HepG2 (cell line): Measurements from ENCODE around the gene MDFIC. TPM values are rescaled to one million over a fixed set of nuclear protein-coding genes. Genes with fewer than 3 reads are reported as not detected.

ENCODE experiments used
- ATAC-seq: fragments of 200-7000 bp; cut with Tn5 transposase; 3 replicates; pipeline ENCODE4 v1.9.1; 2020; ENCODE audit warnings: mild to moderate bottlenecking, moderate library complexity
- BruUV-seq: library from RNA; stranded (reverse); fragments of 400-500 nt; replicated peaks from 2 replicates; lab custom pipeline; 2021; lab: Mats Ljungman, UMichigan
- CTCF ChIA-PET: fragments of 300-600 bp; formaldehyde crosslinking; extraction: SDS; loops from one replicate; lab custom pipeline; 2021; ENCODE audit warnings: low total read pairs, inconsistent platforms, low intra/inter-chr PET ratio; lab: Yijun Ruan, JAX
- POLR2A ChIA-PET: fragments of 350-600 bp; sonication (Branson Sonifier 250); formaldehyde crosslinking; loops from one replicate; lab custom pipeline; 2020; ENCODE audit warnings: antibody characterized with exemption, inconsistent platforms; lab: Yijun Ruan, JAX
- DNase-seq: peaks from one replicate; pipeline ENCODE4 v3.0.0-alpha.2; 2015; ENCODE audit warnings: low spot score
- FAIRE-seq: peaks from 3 replicates; lab custom pipeline; 2011; peaks lifted over from hg19 to GRCh38; lab: Jason Lieb, UNC
- H2AFZ ChIP-seq: one replicate; pipeline ENCODE4 v1.6.1; 2011; ENCODE audit warnings: low read length, inconsistent platforms
- H3K27ac ChIP-seq: fragments of 300-600 bp; 3 replicates; pipeline ENCODE4 v1.8.0; 2011; ENCODE audit warnings: mixed run types, mild to moderate bottlenecking, mixed read lengths, low read length, inconsistent platforms; ENCODE audit not compliant: insufficient read depth; ENCODE audit errors: extremely low read length
- H3K27me3 ChIP-seq, 2 experiments: fragments of 200-600 bp in 1 of 2; 2 replicates in 1 of 2; 3 replicates in 1 of 2; pipeline versions ENCODE4 v1.6.0 to v1.8.0; 2011; ENCODE audit warnings: low read length in 2 of 2, mild to moderate bottlenecking in 2 of 2, moderate library complexity in 2 of 2, inconsistent platforms in 1 of 2; ENCODE audit not compliant: insufficient read depth in 2 of 2, control insufficient read depth in 1 of 2
- H3K36me3 ChIP-seq, 2 experiments: fragments of 200-600 bp in 1 of 2; replicated peaks in 1 of 2; 2 replicates in 1 of 2; 3 replicates in 1 of 2; pipeline versions ENCODE4 v1.5.1 to v1.8.0; 2011; ENCODE audit warnings: low read length in 2 of 2, inconsistent platforms in 1 of 2; ENCODE audit not compliant: insufficient read depth in 2 of 2, control insufficient read depth in 1 of 2
- H3K4me1 ChIP-seq: 2 replicates; pipeline ENCODE4 v1.5.1; 2012; ENCODE audit warnings: low read length, inconsistent platforms; ENCODE audit not compliant: insufficient read depth
- H3K4me2 ChIP-seq: 2 replicates; pipeline ENCODE4 v1.6.0; 2011; ENCODE audit warnings: low read depth, low read length, inconsistent platforms
- H3K4me3 ChIP-seq, 3 experiments: fragments of 200-600 bp in 1 of 3; sonication (generic), shearing (Covaris generic) in 1 of 3; replicated peaks in 1 of 3; 2 replicates each; pipeline ENCODE4 v1.5.1; 2011 to 2016; ENCODE audit warnings: low read length in 3 of 3, inconsistent platforms in 2 of 3, low read depth in 2 of 3, mild to moderate bottlenecking in 2 of 3, control low read depth in 1 of 3, mixed read lengths in 1 of 3; ENCODE audit not compliant: insufficient read depth in 1 of 3
- H3K79me2 ChIP-seq: one replicate; pipeline ENCODE4 v1.6.1; 2011; ENCODE audit warnings: low read length, inconsistent platforms; ENCODE audit not compliant: insufficient read depth
- H3K9ac ChIP-seq: 2 replicates; pipeline ENCODE4 v1.6.0; 2011; ENCODE audit warnings: mild to moderate bottlenecking, low read depth, low read length, inconsistent platforms; ENCODE audit not compliant: insufficient read depth
- H3K9me3 ChIP-seq: 2 replicates; pipeline ENCODE4 v1.5.1; 2012; ENCODE audit warnings: mild to moderate bottlenecking, low read length
- H4K20me1 ChIP-seq: 2 replicates; pipeline ENCODE4 v1.6.0; 2011; ENCODE audit warnings: inconsistent platforms, mild to moderate bottlenecking, low read length, moderate library complexity; ENCODE audit not compliant: insufficient read depth
- E2F1 ChIP-seq: sonication (generic); formaldehyde crosslinking; IDR thresholded peaks from 2 replicates; pipeline ENCODE4 v1.5.0; 2020; ENCODE audit warnings: missing genetic modification reagents
- FOSL2 ChIP-seq: sonication (generic); formaldehyde crosslinking; IDR thresholded peaks from 2 replicates; pipeline ENCODE4 v1.4.0; 2020; ENCODE audit warnings: missing genetic modification reagents
- KDM5B ChIP-seq: sonication (generic); formaldehyde crosslinking; IDR thresholded peaks from 2 replicates; pipeline ENCODE4 v1.4.0; 2020; ENCODE audit warnings: missing genetic modification reagents, mild to moderate bottlenecking, borderline replicate concordance
- MTF1 ChIP-seq: sonication (generic); formaldehyde crosslinking; IDR thresholded peaks from 2 replicates; pipeline ENCODE4 v1.5.0; 2020; ENCODE audit warnings: missing genetic modification reagents
- RBM22 ChIP-seq: fragments of 200-400 bp; formaldehyde crosslinking; optimal IDR thresholded peaks from 2 replicates; pipeline ENCODE3; 2017; ENCODE audit warnings: mild to moderate bottlenecking, low read length, moderate library complexity
- REL ChIP-seq: sonication (generic); formaldehyde crosslinking; conservative IDR thresholded peaks from 2 replicates; pipeline ENCODE4 v1.8.0; 2022; ENCODE audit warnings: mild to moderate bottlenecking, missing genetic modification reagents, moderate library complexity
- ZFYVE20 ChIP-seq: sonication (generic); formaldehyde crosslinking; IDR thresholded peaks from 2 replicates; pipeline ENCODE4 v1.8.0; 2023; ENCODE audit warnings: low read depth, mild to moderate bottlenecking, moderate library complexity, missing genetic modification reagents, borderline replicate concordance
- ZNF33B ChIP-seq: sonication (generic); formaldehyde crosslinking; IDR thresholded peaks from 2 replicates; pipeline ENCODE4 v1.5.1; 2020; ENCODE audit warnings: mild to moderate bottlenecking, missing genetic modification reagents
- ZNF350 ChIP-seq: sonication (generic); formaldehyde crosslinking; IDR thresholded peaks from 2 replicates; pipeline ENCODE4 v1.4.0; 2020; ENCODE audit warnings: mild to moderate bottlenecking, low read depth, missing genetic modification reagents, borderline replicate concordance
- ZNF432 ChIP-seq: sonication (generic); formaldehyde crosslinking; IDR thresholded peaks from 2 replicates; pipeline ENCODE4 v1.5.0; 2020; ENCODE audit warnings: missing genetic modification reagents, mild to moderate bottlenecking, borderline replicate concordance
- WGBS: methylation state at CpG from one replicate; pipeline ENCODE4 v1.1.6; 2017; ENCODE audit warnings: low lambda C conversion rate; 5-methylcytosine and 5-hydroxymethylcytosine counted together
- in situ Hi-C: cut with HindIII; loops from 2 replicates; pipeline ENCODE4 v1.10.0; 2017; ENCODE audit warnings: low pct_unique_long_range_greater_than_20kb; ENCODE audit not compliant: extremely low pct_ligation_motif_present
- intact Hi-C: fragments of 100-400 bp; cut with micrococcal nuclease; formaldehyde crosslinking; loops from one replicate; pipeline ENCODE4 v1.10.0; 2022; ENCODE audit not compliant: unreplicated experiment
- polyA plus RNA-seq, 8 experiments: library from polyadenylated mRNA; depleted of rRNA in 3 of 8; stranded (reverse) in 7 of 8; unstranded in 1 of 8; fragments of >200 nt; fragmentation: Illumina TruSeq in 4 of 8; extraction: Trizol in 4 of 8; gene quantifications; 2 replicates each; pipeline versions ENCODE4 v1.2.1 to v1.2.3, GENCODE V29; 2011 to 2016; ENCODE audit warnings: low read depth in 4 of 8, missing spikeins in 1 of 8, mixed read lengths in 1 of 8; ENCODE audit not compliant: insufficient read depth in 1 of 8
- total RNA-seq, 5 experiments: library from RNA; depleted of rRNA; stranded (reverse); fragments of >200 nt; fragmentation: Illumina TruSeq; extraction: Trizol; gene quantifications; 2 replicates each; pipeline ENCODE4 v1.2.3, GENCODE V29; 2016; ENCODE audit warnings: low read depth in 1 of 5
- TF ChIP-seq, protein P1 (sequence below): sonication (generic); formaldehyde crosslinking; IDR thresholded peaks from 2 replicates; pipeline ENCODE4 v1.4.0; 2020; ENCODE audit warnings: missing genetic modification reagents
- TF ChIP-seq, protein P2 (sequence below): IDR thresholded peaks from 2 replicates; pipeline ENCODE4 v1.6.1; 2012; ENCODE audit warnings: low read length, improper control_type of control experiment

MDFIC gene
- total and polyA plus RNA-seq, 2 of the 13 experiments (the other 11 are each of a cell fraction or from before 2014, with no cell fraction given) = 0.13 TPM; not detected in 1

DNA sequence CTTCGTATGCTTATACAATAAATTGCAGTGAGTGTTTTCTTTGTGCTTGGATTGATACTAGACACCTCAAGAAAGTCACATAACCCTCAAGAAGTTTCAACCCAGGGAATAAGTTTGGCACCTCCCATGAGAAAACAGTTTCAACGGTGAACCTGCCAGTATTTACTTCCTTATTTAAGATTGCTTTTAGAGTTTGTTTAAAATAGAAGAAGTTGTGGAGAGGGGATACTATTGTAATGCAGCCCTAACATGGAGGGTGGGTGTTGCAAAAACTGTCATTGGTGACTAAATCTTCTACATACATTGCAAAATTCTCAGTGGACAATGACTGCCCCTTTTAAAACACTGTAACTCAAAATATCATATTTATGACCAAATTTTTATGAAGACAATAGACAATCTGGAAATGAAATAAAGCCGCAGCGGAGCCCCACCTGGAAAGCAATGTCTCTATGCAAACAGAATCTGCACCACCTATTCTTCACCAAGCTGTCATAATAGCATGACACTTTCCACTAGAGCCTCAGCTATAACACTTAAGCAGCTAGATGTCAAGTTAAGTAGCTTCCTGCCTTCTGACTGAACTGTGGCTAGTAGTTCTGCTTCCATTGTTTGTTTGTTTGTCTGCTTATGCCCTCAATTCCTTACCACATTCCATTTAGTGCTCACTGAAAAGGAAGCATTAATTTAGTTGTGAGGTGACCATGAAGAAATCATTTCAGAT is 98.2 kb downstream of the MDFIC start (continued):
- TF ChIP-seq, protein P1, sequence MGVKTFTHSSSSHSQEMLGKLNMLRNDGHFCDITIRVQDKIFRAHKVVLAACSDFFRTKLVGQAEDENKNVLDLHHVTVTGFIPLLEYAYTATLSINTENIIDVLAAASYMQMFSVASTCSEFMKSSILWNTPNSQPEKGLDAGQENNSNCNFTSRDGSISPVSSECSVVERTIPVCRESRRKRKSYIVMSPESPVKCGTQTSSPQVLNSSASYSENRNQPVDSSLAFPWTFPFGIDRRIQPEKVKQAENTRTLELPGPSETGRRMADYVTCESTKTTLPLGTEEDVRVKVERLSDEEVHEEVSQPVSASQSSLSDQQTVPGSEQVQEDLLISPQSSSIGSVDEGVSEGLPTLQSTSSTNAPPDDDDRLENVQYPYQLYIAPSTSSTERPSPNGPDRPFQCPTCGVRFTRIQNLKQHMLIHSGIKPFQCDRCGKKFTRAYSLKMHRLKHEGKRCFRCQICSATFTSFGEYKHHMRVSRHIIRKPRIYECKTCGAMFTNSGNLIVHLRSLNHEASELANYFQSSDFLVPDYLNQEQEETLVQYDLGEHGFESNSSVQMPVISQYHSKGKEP (CRISPR knock-in tag) = no peak
- TF ChIP-seq ZNF33B (CRISPR knock-in tag) = no peak
- no peak for TF ChIP-seq ZNF350 (CRISPR knock-in tag)
- TF ChIP-seq FOSL2 = no peak
- no peak for TF ChIP-seq RBM22
- TF ChIP-seq ZFYVE20 (CRISPR knock-in tag) = no peak
- TF ChIP-seq, all 625 proteins: peak for 0

- intact Hi-C loops (no loop called here), in situ Hi-C loops (no loop called here)
- Histone ChIP-seq H3K9me3 (no peaks in the 10 kb centered on the region), H3K27me3 (no peaks in the 10 kb centered on the region), H3K36me3 (no peaks in the 10 kb centered on the region), H3K79me2 (no peaks in the 10 kb centered on the region), H2AFZ (no peak overlapping the region), H3K4me3 (no peak overlapping the region), H3K27ac (no peak overlapping the region), H3K9ac (no peak overlapping the region), H3K4me2 (no peak overlapping the region), H3K4me1 (no peaks in the 10 kb centered on the region), H4K20me1 (no peaks in the 10 kb centered on the region)
- BruUV-seq = no TSS peak
- ATAC-seq (no peak), DNase-seq (no peak), FAIRE-seq (no peak)
- ChIA-PET POLR2A (no interaction called here), CTCF (no interaction called here)
- WGBS = 23% methylated on average over 6 of the region's 6 CpGs
- TF ChIP-seq, protein P2, sequence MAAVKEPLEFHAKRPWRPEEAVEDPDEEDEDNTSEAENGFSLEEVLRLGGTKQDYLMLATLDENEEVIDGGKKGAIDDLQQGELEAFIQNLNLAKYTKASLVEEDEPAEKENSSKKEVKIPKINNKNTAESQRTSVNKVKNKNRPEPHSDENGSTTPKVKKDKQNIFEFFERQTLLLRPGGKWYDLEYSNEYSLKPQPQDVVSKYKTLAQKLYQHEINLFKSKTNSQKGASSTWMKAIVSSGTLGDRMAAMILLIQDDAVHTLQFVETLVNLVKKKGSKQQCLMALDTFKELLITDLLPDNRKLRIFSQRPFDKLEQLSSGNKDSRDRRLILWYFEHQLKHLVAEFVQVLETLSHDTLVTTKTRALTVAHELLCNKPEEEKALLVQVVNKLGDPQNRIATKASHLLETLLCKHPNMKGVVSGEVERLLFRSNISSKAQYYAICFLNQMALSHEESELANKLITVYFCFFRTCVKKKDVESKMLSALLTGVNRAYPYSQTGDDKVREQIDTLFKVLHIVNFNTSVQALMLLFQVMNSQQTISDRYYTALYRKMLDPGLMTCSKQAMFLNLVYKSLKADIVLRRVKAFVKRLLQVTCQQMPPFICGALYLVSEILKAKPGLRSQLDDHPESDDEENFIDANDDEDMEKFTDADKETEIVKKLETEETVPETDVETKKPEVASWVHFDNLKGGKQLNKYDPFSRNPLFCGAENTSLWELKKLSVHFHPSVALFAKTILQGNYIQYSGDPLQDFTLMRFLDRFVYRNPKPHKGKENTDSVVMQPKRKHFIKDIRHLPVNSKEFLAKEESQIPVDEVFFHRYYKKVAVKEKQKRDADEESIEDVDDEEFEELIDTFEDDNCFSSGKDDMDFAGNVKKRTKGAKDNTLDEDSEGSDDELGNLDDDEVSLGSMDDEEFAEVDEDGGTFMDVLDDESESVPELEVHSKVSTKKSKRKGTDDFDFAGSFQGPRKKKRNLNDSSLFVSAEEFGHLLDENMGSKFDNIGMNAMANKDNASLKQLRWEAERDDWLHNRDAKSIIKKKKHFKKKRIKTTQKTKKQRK = no peak
- TF ChIP-seq ZNF432 (CRISPR knock-in tag) = no peak
- no peak for TF ChIP-seq KDM5B
- TF ChIP-seq MTF1 = no peak
- no peak for TF ChIP-seq E2F1 (CRISPR knock-in tag)
- no peak for TF ChIP-seq REL
Measured at GRCh38 chr7:115023219-115023618, 101.3 kb downstream of the MDFIC start.
